Kidney epithelial cell (primary cell): ENCODE measurements around the gene LENG1. TPM values are rescaled to one million over a fixed set of nuclear protein-coding genes. Genes with fewer than 3 reads are reported as not detected.

Source experiments
- DNase-seq: peaks from one replicate; pipeline ENCODE4 v3.0.0-alpha.2; 2010; ENCODE audit warnings: low read depth
- H3K27me3 ChIP-seq: 2 replicates; pipeline ENCODE4 v1.6.0; 2011; ENCODE audit warnings: low read length; ENCODE audit not compliant: control insufficient read depth, insufficient read depth
- H3K36me3 ChIP-seq: 2 replicates; pipeline ENCODE4 v1.5.1; 2011; ENCODE audit warnings: low read length; ENCODE audit not compliant: control insufficient read depth, insufficient read depth
- H3K4me3 ChIP-seq: 2 replicates; pipeline ENCODE4 v1.5.1; 2011; ENCODE audit warnings: low read depth, mild to moderate bottlenecking, control low read depth, low read length
- CTCF ChIP-seq: IDR thresholded peaks from 2 replicates; pipeline ENCODE4 v1.5.1; 2011; ENCODE audit warnings: mild to moderate bottlenecking, moderate library complexity, low read length, control low read depth, inconsistent platforms; ENCODE audit not compliant: insufficient read depth, poor library complexity, severe bottlenecking
- total RNA-seq: library from RNA; depleted of rRNA; stranded (reverse); fragments of >200 nt; gene quantifications from 2 replicates; pipeline ENCODE4 v1.2.3, GENCODE V29; 2015

Gene LENG1
- total RNA-seq, 1 donor from 2014 or later = 7.5 TPM

DNA sequence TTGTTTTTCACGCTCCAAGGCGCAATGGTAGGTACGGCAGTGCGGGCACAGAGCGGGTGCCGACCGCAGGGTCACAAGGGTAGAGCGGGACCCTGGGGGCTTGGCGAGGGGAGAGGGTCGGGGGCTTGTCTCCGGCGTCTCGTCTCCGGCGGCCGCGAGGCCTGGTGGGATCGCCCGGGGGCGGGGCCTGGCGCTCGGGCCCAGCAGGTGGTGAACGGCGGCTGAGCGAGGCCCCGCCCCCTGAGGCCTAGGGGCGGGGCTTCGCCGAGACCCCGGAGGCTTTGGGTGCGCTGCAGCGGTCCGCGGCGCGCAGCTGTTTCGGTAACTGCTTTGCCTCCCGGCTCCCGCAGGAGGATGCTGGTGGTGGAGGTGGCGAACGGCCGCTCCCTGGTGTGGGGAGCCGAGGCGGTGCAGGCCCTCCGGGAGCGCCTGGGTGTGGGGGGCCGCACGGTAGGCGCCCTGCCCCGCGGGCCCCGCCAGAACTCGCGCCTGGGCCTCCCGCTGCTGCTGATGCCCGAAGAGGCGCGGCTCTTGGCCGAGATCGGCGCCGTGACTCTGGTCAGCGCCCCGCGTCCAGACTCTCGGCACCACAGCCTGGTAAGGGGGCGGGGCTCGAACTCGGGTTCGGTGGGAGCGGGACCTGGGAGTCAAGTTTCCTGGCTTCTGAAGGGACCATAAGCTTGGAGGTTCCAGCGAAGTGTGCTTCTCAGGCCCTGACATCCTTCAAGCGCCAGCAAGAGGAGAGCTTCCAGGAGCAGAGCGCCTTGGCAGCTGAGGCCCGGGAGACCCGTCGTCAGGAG, 31.7 kb upstream of the LENG1 start, which contains the start of gene TSEN34:
Gene TSEN34 (plus strand): TSS at position 298 of the 800 bp plus-strand sequence. CDS start 57 bp downstream, at position 355.
- peaks cover 2% of the 10 kb centered on the region for H3K36me3 ChIP-seq
- TF ChIP-seq CTCF = no peak
- peak within 1 kb of the TSS; percentile 77 for H3K4me3 ChIP-seq
- DNase-seq = no peak
- H3K27me3 ChIP-seq = no peaks in the 10 kb centered on the region

DNA sequence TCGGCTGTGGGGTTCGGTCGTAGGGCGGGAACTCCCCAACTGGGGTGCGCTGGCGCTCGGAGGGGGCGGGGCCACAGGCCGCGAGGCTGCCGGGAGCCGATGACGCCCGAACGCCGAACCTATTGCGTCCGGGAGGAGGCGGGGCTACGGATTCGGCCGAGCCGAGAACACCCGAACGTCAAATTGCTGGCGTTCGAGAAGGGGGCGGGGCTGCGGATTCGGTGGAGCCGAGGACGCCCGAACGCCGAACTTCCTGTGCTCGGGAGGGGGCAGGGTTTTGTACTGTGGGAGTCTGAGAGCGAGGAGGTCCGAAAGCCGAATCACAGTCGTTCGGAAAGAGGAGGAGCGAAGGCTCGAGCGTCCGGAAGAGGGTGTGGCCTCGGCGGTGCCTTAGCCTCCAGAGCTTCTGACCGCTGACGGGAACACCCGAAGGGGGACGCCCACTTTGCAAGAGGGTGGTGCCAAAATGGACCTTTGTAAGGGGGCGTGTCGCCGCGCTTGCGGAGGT, 31.0 kb upstream of the LENG1 start:
- peaks cover 2% of the 10 kb centered on the region for H3K36me3 ChIP-seq
- no peak for TF ChIP-seq CTCF
- DNase-seq = peak; percentile 86
- H3K27me3 ChIP-seq = no peaks in the 10 kb centered on the region
- peak overlapping the region; percentile 77 for H3K4me3 ChIP-seq

GRCh38 chr19:54189735-54190502, 30.4 kb upstream of the LENG1 start:
- H3K27me3 ChIP-seq = no peaks in the 10 kb centered on the region
- no peak for TF ChIP-seq CTCF
- DNase-seq = peak; percentile 99
- H3K36me3 ChIP-seq = peaks cover 2% of the 10 kb centered on the region
- H3K4me3 ChIP-seq = peak overlapping the region; percentile 77

DNA sequence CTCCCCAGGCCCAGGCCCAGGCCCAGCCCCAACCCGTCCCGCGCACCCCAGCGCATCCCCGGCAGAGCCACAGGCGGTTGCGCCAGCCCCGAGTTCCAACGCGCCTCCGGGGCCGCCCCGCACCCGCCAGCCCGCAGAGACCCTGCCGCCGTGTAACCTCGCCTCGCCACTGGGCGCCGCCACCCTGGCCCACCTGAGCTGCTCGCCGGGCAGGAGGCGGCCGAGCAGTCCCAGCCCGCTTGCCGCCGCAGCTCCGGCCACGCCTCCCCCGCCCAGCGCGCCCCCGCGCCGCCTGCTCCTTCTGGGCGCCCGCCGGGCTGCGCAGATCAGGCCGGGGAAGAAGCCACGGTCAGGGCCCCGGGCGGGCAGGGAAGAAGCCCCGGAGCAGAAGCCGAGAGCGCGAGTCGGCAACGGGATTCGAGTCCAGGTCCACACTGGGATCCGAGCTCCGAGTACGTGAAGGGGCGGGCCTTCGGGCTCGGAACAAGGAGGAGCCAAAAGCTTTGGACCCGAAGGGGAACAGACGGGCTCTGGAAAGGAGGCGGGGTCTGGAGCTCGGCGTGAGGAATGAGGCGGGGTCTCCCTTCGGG, 29.7 kb upstream of the LENG1 start, which contains the start of gene MBOAT7:
Gene MBOAT7 (minus strand): TSS at position 436 of the 590 bp plus-strand sequence. CDS start 1,072 bp downstream, outside the sequence.
- peak within 1 kb of the TSS; percentile 77 for H3K4me3 ChIP-seq
- no peaks in the 10 kb centered on the region for H3K27me3 ChIP-seq
- H3K36me3 ChIP-seq = peaks cover 2% of the 10 kb centered on the region
- DNase-seq = no peak
- TF ChIP-seq CTCF = no peak

- no peak for DNase-seq
- no peak for TF ChIP-seq CTCF
Observed at GRCh38 chr19:54188215-54188871, 28.8 kb upstream of the LENG1 start.

More at GRCh38 chr19:54188215-54188871, 28.8 kb upstream of the LENG1 start:
- peaks cover 2% of the 10 kb centered on the region for H3K36me3 ChIP-seq
- peak overlapping the region; percentile 77 for H3K4me3 ChIP-seq
- no peaks in the 10 kb centered on the region for H3K27me3 ChIP-seq
